PFSK-1 (cell line): ENCODE data around the gene FAHD1.

Source experiments
- FOXP2 ChIP-seq: optimal IDR thresholded peaks from 2 replicates; pipeline ENCODE3; 2011; ENCODE audit warnings: borderline replicate concordance, control low read depth, inconsistent platforms; ENCODE audit not compliant: insufficient read depth; ENCODE audit errors: extremely low read length, extremely low read depth
- POLR2AphosphoS5 ChIP-seq: IDR thresholded peaks from 2 replicates; pipeline ENCODE4 v1.6.1; 2012; ENCODE audit warnings: low read depth, mild to moderate bottlenecking, control low read depth, low read length, moderate library complexity
- REST ChIP-seq, 2 experiments: IDR thresholded peaks; 2 replicates each; pipeline versions ENCODE4 v1.6.1 to v1.8.0; 2011 to 2012; ENCODE audit warnings: low read depth in 2 of 2, low read length in 2 of 2, control low read depth in 1 of 2, inconsistent platforms in 1 of 2, mild to moderate bottlenecking in 1 of 2, moderate library complexity in 1 of 2; ENCODE audit not compliant: insufficient read depth in 1 of 2
- SIN3A ChIP-seq: IDR thresholded peaks from 2 replicates; pipeline ENCODE4 v1.6.1; 2012; ENCODE audit warnings: mild to moderate bottlenecking, low read length, moderate library complexity, borderline replicate concordance; ENCODE audit not compliant: insufficient read depth
- TAF1 ChIP-seq: IDR thresholded peaks from 2 replicates; pipeline ENCODE4 v1.6.1; 2012; ENCODE audit warnings: low read length, control low read depth, borderline replicate concordance; ENCODE audit not compliant: insufficient read depth

FAHD1 gene

DNA sequence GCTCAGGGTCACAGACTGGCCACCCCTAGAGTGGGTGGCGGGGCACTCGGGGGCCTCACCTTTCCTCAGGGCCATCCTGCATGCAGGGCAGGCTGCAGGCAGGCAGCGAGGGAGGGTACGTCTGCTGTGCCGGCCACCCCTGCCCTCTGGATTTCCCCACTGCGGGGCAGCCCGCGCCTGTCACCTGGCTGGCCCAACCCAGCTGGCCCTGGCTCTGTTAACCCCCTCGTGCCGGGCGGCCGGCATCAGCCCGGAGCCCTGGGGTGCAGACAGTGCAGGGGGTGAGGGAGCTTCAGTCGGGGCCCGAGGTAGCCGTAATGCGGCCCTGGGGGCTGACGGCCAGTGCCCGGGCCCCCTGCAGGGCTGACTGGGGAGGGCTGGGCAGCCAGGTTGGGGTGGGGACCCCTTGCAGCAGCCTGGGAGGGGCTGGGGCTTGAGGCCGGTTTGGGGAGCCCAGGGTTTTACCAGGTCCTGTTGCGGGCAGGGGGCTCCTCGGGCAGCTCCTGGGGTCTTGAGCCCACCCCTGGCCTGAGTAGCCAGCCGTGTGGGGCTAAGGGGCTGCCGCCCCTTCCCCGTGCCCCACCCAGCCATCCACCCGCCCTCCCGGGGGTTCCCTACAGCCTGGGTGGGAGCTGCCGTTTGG lies 33.3 kb upstream of the FAHD1 start, which contains the start of gene IGFALS:
TSS of gene IGFALS (minus strand) at position 128 of the 643 bp plus-strand sequence. CDS start at position 75, 53 bp downstream.
- TF ChIP-seq TAF1 (no peak), FOXP2 (no peak), POLR2AphosphoS5 (no peak), REST (IDR thresholded peaks at IDR 0.05; ENCODE audit: insufficient read depth in 1 of 2, low read depth in 2 of 2, low read length in 2 of 2) (no peak), SIN3A (no peak)

- TF ChIP-seq SIN3A, result no peak
- no peak for TF ChIP-seq REST (IDR thresholded peaks at IDR 0.05; ENCODE audit: insufficient read depth in 1 of 2, low read depth in 2 of 2, low read length in 2 of 2)
- no peak for TF ChIP-seq POLR2AphosphoS5
- no peak for TF ChIP-seq FOXP2
- TF ChIP-seq TAF1, result no peak
Observed at GRCh38 chr16:1794221-1794871, 32.7 kb upstream of the FAHD1 start.

GRCh38 chr16:1794908-1795666 lies 31.9 kb upstream of the FAHD1 start:
- no peak for TF ChIP-seq TAF1
- TF ChIP-seq POLR2AphosphoS5, result no peak

DNA sequence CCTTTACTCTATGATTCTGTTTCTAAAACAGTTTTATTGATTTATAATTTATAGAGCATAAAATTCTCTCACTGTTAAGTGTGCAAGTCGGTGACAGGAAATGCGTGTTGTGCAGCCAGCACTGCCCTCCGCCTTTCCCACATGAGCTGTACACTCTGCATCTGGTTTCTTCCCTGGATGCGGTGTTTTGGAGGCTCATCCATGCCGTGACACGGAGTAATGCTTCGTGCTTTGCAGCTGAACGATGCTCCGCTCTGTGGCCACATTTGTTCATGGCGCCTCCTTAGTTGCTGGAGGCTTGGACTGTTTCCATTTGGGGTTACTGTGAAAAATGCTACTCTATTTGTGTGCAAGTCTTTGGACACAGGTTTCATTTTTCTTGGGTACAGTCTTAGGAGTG lies 26.3 kb upstream of the FAHD1 start:
- TF ChIP-seq REST (IDR thresholded peaks at IDR 0.05; ENCODE audit: insufficient read depth in 1 of 2, low read depth in 2 of 2, low read length in 2 of 2) (no peak), TAF1 (no peak), POLR2AphosphoS5 (no peak), SIN3A (no peak), FOXP2 (no peak)

DNA sequence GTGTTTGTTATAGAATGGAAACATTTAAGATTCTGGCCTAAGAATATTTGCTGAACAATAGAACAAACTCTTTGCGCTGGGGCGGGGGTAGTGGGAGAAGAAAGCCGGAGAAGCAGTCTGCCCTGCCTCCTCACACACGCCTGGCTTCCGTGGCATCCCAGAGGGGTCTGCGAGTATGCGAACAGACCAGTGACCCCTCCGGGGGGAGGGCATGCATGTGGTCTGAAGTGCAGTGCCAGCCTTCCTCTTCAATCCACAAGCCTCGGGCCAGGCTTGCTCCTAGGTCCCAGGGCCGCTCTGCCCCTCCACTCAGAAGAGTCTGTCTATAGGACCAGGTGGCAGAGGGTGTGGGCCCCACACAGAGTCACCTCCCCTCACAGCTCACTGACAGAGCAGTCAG lies 19.4 kb upstream of the FAHD1 start:
- no peak for TF ChIP-seq POLR2AphosphoS5
- no peak for TF ChIP-seq TAF1

- TF ChIP-seq TAF1 (no peak), SIN3A (no peak), REST (IDR thresholded peaks at IDR 0.05; ENCODE audit: insufficient read depth in 1 of 2, low read depth in 2 of 2, low read length in 2 of 2) (no peak), FOXP2 (no peak), POLR2AphosphoS5 (no peak)
Observed at GRCh38 chr16:1808691-1809090, 18.3 kb upstream of the FAHD1 start.
